Astrocyte (in vitro differentiated cells and primary cell): Measurements from ENCODE around the gene RAB3B.

Source experiments
- EZH2 ChIP-seq: IDR thresholded peaks from 2 replicates; pipeline ENCODE4 v1.6.1; 2012; ENCODE audit warnings: mild to moderate bottlenecking, low read length, inconsistent platforms; ENCODE audit not compliant: insufficient read depth
- TF ChIP-seq, protein P1 (sequence below): IDR thresholded peaks from 2 replicates; pipeline ENCODE4 v1.5.1; 2011; ENCODE audit warnings: low read depth, mild to moderate bottlenecking, inconsistent platforms, low read length, moderate library complexity; ENCODE audit not compliant: insufficient read depth

DNA sequence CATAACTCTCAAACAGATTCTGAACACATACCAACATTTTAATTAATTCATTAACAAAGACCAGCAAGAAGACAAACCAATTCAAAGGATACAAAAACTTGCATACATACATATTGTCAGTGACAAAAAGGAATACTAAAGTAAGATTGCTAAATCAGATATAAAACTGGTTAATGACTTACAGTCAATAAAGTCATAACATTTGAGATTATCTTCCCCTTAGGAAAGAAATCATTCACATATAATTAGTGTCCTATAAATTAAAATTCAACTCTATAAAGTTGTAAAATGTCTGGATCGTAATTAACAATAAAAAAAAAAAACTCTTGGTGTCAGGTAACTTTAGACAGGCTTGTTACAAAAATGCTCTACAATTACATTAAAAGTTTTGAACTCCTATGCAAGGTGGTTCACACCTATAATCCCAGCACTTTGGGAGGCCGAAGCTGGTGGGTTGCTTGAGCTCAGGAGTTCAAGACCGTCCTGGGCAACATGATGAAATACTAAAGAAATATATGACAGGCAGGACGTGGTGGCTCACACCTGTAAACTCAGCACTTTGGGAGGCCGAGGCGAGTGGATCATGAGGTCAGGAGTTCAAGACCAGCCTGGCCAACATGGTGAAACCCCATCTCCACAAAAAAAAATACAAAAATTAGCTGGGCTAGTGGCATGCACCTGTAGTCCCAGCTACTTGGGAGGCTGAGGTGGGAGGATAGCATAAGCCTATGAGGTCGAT lies 17.7 kb upstream of the RAB3B start:
- TF ChIP-seq, protein P1, sequence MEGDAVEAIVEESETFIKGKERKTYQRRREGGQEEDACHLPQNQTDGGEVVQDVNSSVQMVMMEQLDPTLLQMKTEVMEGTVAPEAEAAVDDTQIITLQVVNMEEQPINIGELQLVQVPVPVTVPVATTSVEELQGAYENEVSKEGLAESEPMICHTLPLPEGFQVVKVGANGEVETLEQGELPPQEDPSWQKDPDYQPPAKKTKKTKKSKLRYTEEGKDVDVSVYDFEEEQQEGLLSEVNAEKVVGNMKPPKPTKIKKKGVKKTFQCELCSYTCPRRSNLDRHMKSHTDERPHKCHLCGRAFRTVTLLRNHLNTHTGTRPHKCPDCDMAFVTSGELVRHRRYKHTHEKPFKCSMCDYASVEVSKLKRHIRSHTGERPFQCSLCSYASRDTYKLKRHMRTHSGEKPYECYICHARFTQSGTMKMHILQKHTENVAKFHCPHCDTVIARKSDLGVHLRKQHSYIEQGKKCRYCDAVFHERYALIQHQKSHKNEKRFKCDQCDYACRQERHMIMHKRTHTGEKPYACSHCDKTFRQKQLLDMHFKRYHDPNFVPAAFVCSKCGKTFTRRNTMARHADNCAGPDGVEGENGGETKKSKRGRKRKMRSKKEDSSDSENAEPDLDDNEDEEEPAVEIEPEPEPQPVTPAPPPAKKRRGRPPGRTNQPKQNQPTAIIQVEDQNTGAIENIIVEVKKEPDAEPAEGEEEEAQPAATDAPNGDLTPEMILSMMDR: no peak
- TF ChIP-seq EZH2: no peak
